GM12878 (cell line): ENCODE data around the gene CLDN17. TPM values are rescaled to one million over a fixed set of nuclear protein-coding genes. Genes with fewer than 3 reads are reported as not detected.

Experiments
- ATAC-seq: fragments of 200-7000 bp; cut with Tn5 transposase; 3 replicates; pipeline ENCODE4 v1.9.1; 2020; ENCODE audit warnings: mild to moderate bottlenecking, moderate library complexity
- BruUV-seq: library from RNA; stranded (reverse); fragments of 400-500 nt; replicated peaks from 2 replicates; lab custom pipeline; 2021; lab: Mats Ljungman, UMichigan
- CTCF ChIA-PET: fragments of 300-600 bp; sonication (Branson Sonifier 250); formaldehyde crosslinking; extraction: SDS; loops from one replicate; lab custom pipeline; 2021; ENCODE audit warnings: inconsistent platforms; lab: Yijun Ruan, JAX
- POLR2A ChIA-PET: fragments of 350-600 bp; formaldehyde crosslinking; extraction: SDS; loops from one replicate; lab custom pipeline; 2021; ENCODE audit warnings: inconsistent platforms; lab: Charles Lee
- RAD21 ChIA-PET: fragments of 300-600 bp; sonication (Branson Sonifier 250); formaldehyde crosslinking; loops from one replicate; lab custom pipeline; 2023; ENCODE audit warnings: antibody characterized with exemption; ENCODE audit not compliant: unreplicated experiment; lab: Charles Lee
- SMC1A ChIA-PET: fragments of 300-600 bp; sonication (Branson Sonifier 250); formaldehyde crosslinking; loops from one replicate; lab custom pipeline; 2023; ENCODE audit not compliant: unreplicated experiment, uncharacterized antibody; lab: Charles Lee
- DNase-seq: peaks from one replicate; pipeline ENCODE4 v3.0.0-alpha.2; 2011; ENCODE audit warnings: low read depth, low spot score
- FAIRE-seq: peaks from 3 replicates; lab custom pipeline; 2011; peaks lifted over from hg19 to GRCh38; lab: Jason Lieb, UNC
- H2AFZ ChIP-seq: 2 replicates; pipeline ENCODE4 v1.6.0; 2011; ENCODE audit warnings: low read depth, low read length, control low read depth; ENCODE audit not compliant: control insufficient read depth
- H3K27ac ChIP-seq: 2 replicates; pipeline ENCODE4 v1.5.1; 2011; ENCODE audit warnings: control low read depth; ENCODE audit not compliant: control insufficient read depth, insufficient read depth
- H3K27me3 ChIP-seq, 2 experiments: replicated peaks in 1 of 2; 2 replicates each; pipeline versions ENCODE4 v1.6.0 to v1.6.1; 2011; ENCODE audit warnings: low read length in 1 of 2; ENCODE audit not compliant: control insufficient read depth in 2 of 2, insufficient read depth in 2 of 2
- H3K36me3 ChIP-seq, 2 experiments: 2 replicates each; pipeline ENCODE4 v1.5.1; 2011; ENCODE audit warnings: low read length in 1 of 2; ENCODE audit not compliant: control insufficient read depth in 2 of 2, insufficient read depth in 2 of 2
- H3K4me1 ChIP-seq: 2 replicates; pipeline ENCODE4 v1.6.1; 2011; ENCODE audit warnings: mild to moderate bottlenecking, low read length, moderate library complexity, mixed read lengths; ENCODE audit not compliant: control insufficient read depth, insufficient read depth
- H3K4me2 ChIP-seq: 2 replicates; pipeline ENCODE4 v1.6.0; 2011; ENCODE audit warnings: control low read depth; ENCODE audit not compliant: control insufficient read depth, insufficient read depth
- H3K4me3 ChIP-seq: fragments of 200-600 bp; sonication (generic); 2 replicates; pipeline ENCODE4 v1.5.1; 2016
- H3K79me2 ChIP-seq: 2 replicates; pipeline ENCODE4 v1.6.0; 2011; ENCODE audit warnings: low read length; ENCODE audit not compliant: control insufficient read depth, insufficient read depth
- H3K9ac ChIP-seq: 2 replicates; pipeline ENCODE4 v1.8.0; 2011; ENCODE audit warnings: low read length, control low read depth, mixed read lengths; ENCODE audit not compliant: control insufficient read depth, insufficient read depth
- H3K9me3 ChIP-seq: replicated peaks from 3 replicates; pipeline ENCODE4 v1.5.1; 2011; ENCODE audit warnings: mild to moderate bottlenecking, low read length; ENCODE audit not compliant: control insufficient read depth, insufficient read depth
- H4K20me1 ChIP-seq: 2 replicates; pipeline ENCODE4 v1.6.0; 2011; ENCODE audit not compliant: control insufficient read depth, insufficient read depth
- BMI1 ChIP-seq: fragments of 450-650 bp; IDR thresholded peaks from 2 replicates; pipeline ENCODE4 v1.6.1; 2016; ENCODE audit warnings: mild to moderate bottlenecking, moderate library complexity, borderline replicate concordance
- CEBPB ChIP-seq, 2 experiments: fragments of 150-350 bp in 1 of 2; IDR thresholded peaks; 2 replicates each; pipeline ENCODE4 v1.6.1; 2012 to 2014; ENCODE audit warnings: low read depth in 2 of 2, low read length in 2 of 2, borderline replicate concordance in 1 of 2, inconsistent platforms in 1 of 2
- CHD1 ChIP-seq: IDR thresholded peaks from 2 replicates; pipeline ENCODE4 v1.6.1; 2012; ENCODE audit warnings: low read depth, low read length, improper control_type of control experiment
- DPF2 ChIP-seq: fragments of 450-650 bp; IDR thresholded peaks from 2 replicates; pipeline ENCODE4 v1.6.1; 2017; ENCODE audit warnings: mild to moderate bottlenecking
- FOS ChIP-seq: IDR thresholded peaks from 3 replicates; pipeline ENCODE4 v1.6.1; 2011; ENCODE audit warnings: borderline replicate concordance; ENCODE audit not compliant: insufficient read length; ENCODE audit errors: extremely low read depth
- IKZF2 ChIP-seq, 2 experiments: fragments of 450-650 bp; IDR thresholded peaks; 2 replicates each; pipeline ENCODE4 v1.6.1; 2017; ENCODE audit warnings: mild to moderate bottlenecking in 2 of 2, moderate library complexity in 2 of 2
- IRF3 ChIP-seq: fragments of 450-650 bp; IDR thresholded peaks from 2 replicates; pipeline ENCODE4 v1.6.1; 2014; ENCODE audit warnings: mild to moderate bottlenecking
- KAT2A ChIP-seq: conservative IDR thresholded peaks from 2 replicates; pipeline ENCODE4 v1.6.1; 2011; ENCODE audit warnings: low read depth, low read length; ENCODE audit not compliant: control insufficient read depth
- KLF5 ChIP-seq: fragments of 450-650 bp; IDR thresholded peaks from 2 replicates; pipeline ENCODE4 v1.6.1; 2014; ENCODE audit warnings: mild to moderate bottlenecking; ENCODE audit not compliant: partially characterized antibody
- NR2C2 ChIP-seq: IDR thresholded peaks from 2 replicates; pipeline ENCODE4 v1.6.1; 2011; ENCODE audit warnings: borderline replicate concordance, low read depth; ENCODE audit not compliant: control insufficient read depth, insufficient read length
- SREBF2 ChIP-seq: IDR thresholded peaks from 2 replicates; pipeline ENCODE4 v1.6.1; 2012; ENCODE audit warnings: mild to moderate bottlenecking, low read length
- STAT1 ChIP-seq: fragments of 450-650 bp; conservative IDR thresholded peaks from 2 replicates; pipeline ENCODE4 v1.6.1; 2014; ENCODE audit warnings: antibody characterized with exemption, mild to moderate bottlenecking
- YY1 ChIP-seq: IDR thresholded peaks from 2 replicates; pipeline ENCODE4 v1.6.1; 2011; ENCODE audit warnings: low read depth, mild to moderate bottlenecking, low read length
- ZNF384 ChIP-seq: IDR thresholded peaks from 2 replicates; pipeline ENCODE4 v1.6.1; 2012; ENCODE audit warnings: low read depth, mild to moderate bottlenecking, low read length, improper control_type of control experiment, borderline replicate concordance
- WGBS: methylation state at CpG from one replicate; pipeline ENCODE4 v1.1.6; 2016; ENCODE audit warnings: low lambda C conversion rate; ENCODE audit not compliant: insufficient replicate concordance, insufficient coverage; ENCODE audit errors: missing lambda C conversion rate; 5-methylcytosine and 5-hydroxymethylcytosine counted together
- in situ Hi-C: fragments of 300-500 bp; cut with MboI; formaldehyde crosslinking; loops from 9 replicates; pipeline ENCODE4 v1.14.3; 2018; ENCODE audit warnings: mixed read lengths
- intact Hi-C: fragments of 100-400 bp; cut with micrococcal nuclease; formaldehyde crosslinking; loops from one replicate; pipeline ENCODE4 v1.14.2; 2022; ENCODE audit not compliant: unreplicated experiment
- polyA plus RNA-seq, 11 experiments: library from polyadenylated mRNA; depleted of rRNA in 4 of 11; unstranded in 6 of 11; stranded (reverse) in 5 of 11; fragments of >200 nt; fragmentation: Nextera tagmentation in 4 of 11; fragmentation: Illumina TruSeq in 1 of 11; extraction: Ambion mirVana in 4 of 11; extraction: Trizol in 1 of 11; gene quantifications; 1 replicate in 1 of 11; 2 replicates in 10 of 11; pipeline versions ENCODE4 v1.2.1 to v1.2.3, GENCODE V29; 2011 to 2016; ENCODE audit warnings: inconsistent platforms in 2 of 11, missing spikeins in 2 of 11, low read depth in 1 of 11
- total RNA-seq, 4 experiments: library from RNA; depleted of rRNA in 3 of 4; stranded (reverse); fragments of >200 nt in 3 of 4; fragmentation: Illumina TruSeq in 1 of 4; extraction: Trizol in 1 of 4; gene quantifications; 2 replicates each; pipeline versions ENCODE4 v1.2.1 to v1.2.3, GENCODE V29; 2013 to 2021
- TF ChIP-seq, protein P1 (sequence below): fragments of 450-650 bp; formaldehyde crosslinking; IDR thresholded peaks from 2 replicates; pipeline ENCODE4 v1.4.0; 2020; ENCODE audit warnings: mild to moderate bottlenecking, moderate library complexity
- TF ChIP-seq, protein P2 (sequence below): IDR thresholded peaks from 2 replicates; pipeline ENCODE4 v1.6.1; 2011; ENCODE audit warnings: borderline replicate concordance, low read depth, mild to moderate bottlenecking, moderate library complexity, low read length; ENCODE audit not compliant: insufficient read depth, poor library complexity, severe bottlenecking

The CLDN17 gene
- total and polyA plus RNA-seq, 10 of the 15 experiments (the other 5 are each of a cell fraction or from before 2014, with no cell fraction given), result not detected

DNA sequence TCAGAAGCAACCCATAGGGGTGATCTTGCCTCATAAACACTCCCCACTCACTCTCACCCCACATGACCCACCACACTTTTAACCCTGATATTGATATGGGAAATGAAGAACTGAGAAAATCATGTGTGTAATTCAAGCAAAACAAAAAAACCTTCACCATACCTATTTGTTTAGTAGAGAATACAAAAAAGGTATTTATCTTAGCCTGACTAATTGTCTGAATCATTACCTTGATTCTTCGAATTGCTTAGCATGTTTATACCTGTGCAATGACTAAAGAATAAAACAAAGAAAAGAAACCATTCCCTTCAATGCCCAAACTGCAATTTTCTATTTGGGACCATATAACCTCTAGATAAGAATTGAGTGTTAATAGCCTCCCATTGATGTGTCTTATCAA, 1.8 kb downstream of the CLDN17 start (continued):
- TF ChIP-seq FOS (no peak), YY1 (no peak), DPF2 (no peak)

GRCh38 chr21:30153697-30154340, 12.8 kb downstream of the CLDN17 start:
- ATAC-seq (no peak), FAIRE-seq (no peak), DNase-seq (no peak)
- Histone ChIP-seq H3K27ac (no peak overlapping the region), H4K20me1 (no peaks in the 10 kb centered on the region), H2AFZ (no peak overlapping the region), H3K9ac (no peak overlapping the region), H3K4me1 (no peaks in the 10 kb centered on the region), H3K9me3 (no peaks in the 10 kb centered on the region), H3K27me3 (no peaks in the 10 kb centered on the region), H3K4me2 (no peak overlapping the region), H3K79me2 (no peaks in the 10 kb centered on the region), H3K36me3 (no peaks in the 10 kb centered on the region), H3K4me3 (no peak overlapping the region)
- ChIA-PET RAD21 (no interaction called here), SMC1A (no interaction called here), CTCF (interaction anchor here (0.6 kb wide), 1 partner anchor 13 kb away, joined by 3 read pairs; the partner anchor contains the start of gene CLDN17), POLR2A (no interaction called here)
- in situ Hi-C loops, result no loop called here
- BruUV-seq, result no TSS peak
- WGBS, result 0% methylated on average over 1 of the region's 1 CpG
- intact Hi-C loops, result no loop called here
- TF ChIP-seq, protein P1, sequence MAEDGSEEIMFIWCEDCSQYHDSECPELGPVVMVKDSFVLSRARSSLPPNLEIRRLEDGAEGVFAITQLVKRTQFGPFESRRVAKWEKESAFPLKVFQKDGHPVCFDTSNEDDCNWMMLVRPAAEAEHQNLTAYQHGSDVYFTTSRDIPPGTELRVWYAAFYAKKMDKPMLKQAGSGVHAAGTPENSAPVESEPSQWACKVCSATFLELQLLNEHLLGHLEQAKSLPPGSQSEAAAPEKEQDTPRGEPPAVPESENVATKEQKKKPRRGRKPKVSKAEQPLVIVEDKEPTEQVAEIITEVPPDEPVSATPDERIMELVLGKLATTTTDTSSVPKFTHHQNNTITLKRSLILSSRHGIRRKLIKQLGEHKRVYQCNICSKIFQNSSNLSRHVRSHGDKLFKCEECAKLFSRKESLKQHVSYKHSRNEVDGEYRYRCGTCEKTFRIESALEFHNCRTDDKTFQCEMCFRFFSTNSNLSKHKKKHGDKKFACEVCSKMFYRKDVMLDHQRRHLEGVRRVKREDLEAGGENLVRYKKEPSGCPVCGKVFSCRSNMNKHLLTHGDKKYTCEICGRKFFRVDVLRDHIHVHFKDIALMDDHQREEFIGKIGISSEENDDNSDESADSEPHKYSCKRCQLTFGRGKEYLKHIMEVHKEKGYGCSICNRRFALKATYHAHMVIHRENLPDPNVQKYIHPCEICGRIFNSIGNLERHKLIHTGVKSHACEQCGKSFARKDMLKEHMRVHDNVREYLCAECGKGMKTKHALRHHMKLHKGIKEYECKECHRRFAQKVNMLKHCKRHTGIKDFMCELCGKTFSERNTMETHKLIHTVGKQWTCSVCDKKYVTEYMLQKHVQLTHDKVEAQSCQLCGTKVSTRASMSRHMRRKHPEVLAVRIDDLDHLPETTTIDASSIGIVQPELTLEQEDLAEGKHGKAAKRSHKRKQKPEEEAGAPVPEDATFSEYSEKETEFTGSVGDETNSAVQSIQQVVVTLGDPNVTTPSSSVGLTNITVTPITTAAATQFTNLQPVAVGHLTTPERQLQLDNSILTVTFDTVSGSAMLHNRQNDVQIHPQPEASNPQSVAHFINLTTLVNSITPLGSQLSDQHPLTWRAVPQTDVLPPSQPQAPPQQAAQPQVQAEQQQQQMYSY (CRISPR knock-in tag), result no peak
- no peak for TF ChIP-seq NR2C2
- TF ChIP-seq SREBF2, result no peak
- TF ChIP-seq KLF5, result no peak
- no peak for TF ChIP-seq ZNF384
- TF ChIP-seq BMI1, result no peak
- TF ChIP-seq, protein P2, sequence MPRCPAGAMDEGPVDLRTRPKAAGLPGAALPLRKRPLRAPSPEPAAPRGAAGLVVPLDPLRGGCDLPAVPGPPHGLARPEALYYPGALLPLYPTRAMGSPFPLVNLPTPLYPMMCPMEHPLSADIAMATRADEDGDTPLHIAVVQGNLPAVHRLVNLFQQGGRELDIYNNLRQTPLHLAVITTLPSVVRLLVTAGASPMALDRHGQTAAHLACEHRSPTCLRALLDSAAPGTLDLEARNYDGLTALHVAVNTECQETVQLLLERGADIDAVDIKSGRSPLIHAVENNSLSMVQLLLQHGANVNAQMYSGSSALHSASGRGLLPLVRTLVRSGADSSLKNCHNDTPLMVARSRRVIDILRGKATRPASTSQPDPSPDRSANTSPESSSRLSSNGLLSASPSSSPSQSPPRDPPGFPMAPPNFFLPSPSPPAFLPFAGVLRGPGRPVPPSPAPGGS, result no peak
- no peak for TF ChIP-seq STAT1
- no peak for TF ChIP-seq CEBPB (IDR thresholded peaks at IDR 0.05; ENCODE audit: borderline replicate concordance in 1 of 2, low read depth in 2 of 2, low read length in 2 of 2)
- TF ChIP-seq CHD1, result no peak
- TF ChIP-seq IKZF2 (IDR thresholded peaks at IDR 0.05), result no peak
- no peak for TF ChIP-seq IRF3
- TF ChIP-seq KAT2A, result no peak
